Osteocyte (in vitro differentiated cells): ENCODE data around the gene TMEM225B. TPM values are rescaled to one million over a fixed set of nuclear protein-coding genes. Genes with fewer than 3 reads are reported as not detected.
"Not testable (repeated sequence)": the region's sequence is repeated elsewhere in the genome, so short reads cannot be mapped to it uniquely, and the experiment has no call there.

Experiments
- DNase-seq: peaks from one replicate; pipeline ENCODE4 v3.0.0; 2021; ENCODE audit warnings: mixed read lengths; ENCODE audit not compliant: unreplicated experiment; ENCODE audit errors: extremely low spot score
- H3K27ac Mint-ChIP-seq: one replicate; pipeline ENCODE4 v1.8.0; 2021; ENCODE audit warnings: mild to moderate bottlenecking, mixed read lengths; ENCODE audit not compliant: unreplicated experiment
- H3K27me3 Mint-ChIP-seq: one replicate; pipeline ENCODE4 v1.8.0; 2021; ENCODE audit warnings: mixed read lengths; ENCODE audit not compliant: unreplicated experiment
- H3K36me3 Mint-ChIP-seq: one replicate; pipeline ENCODE4 v1.8.0; 2021; ENCODE audit warnings: mixed read lengths; ENCODE audit not compliant: unreplicated experiment
- H3K4me1 Mint-ChIP-seq: one replicate; pipeline ENCODE4 v1.8.0; 2021; ENCODE audit warnings: mixed read lengths; ENCODE audit not compliant: unreplicated experiment
- H3K4me3 Mint-ChIP-seq: one replicate; pipeline ENCODE4 v1.8.0; 2021; ENCODE audit warnings: mild to moderate bottlenecking, moderate library complexity, mixed read lengths; ENCODE audit not compliant: unreplicated experiment
- H3K9me3 Mint-ChIP-seq: one replicate; pipeline ENCODE4 v1.8.0; 2021; ENCODE audit warnings: mixed read lengths; ENCODE audit not compliant: unreplicated experiment
- total RNA-seq: library from RNA; stranded (reverse); gene quantifications from 2 replicates; pipeline ENCODE4 v1.2.1, GENCODE V29; 2021
- TF ChIP-seq, protein P1 (sequence below): fragments of 200-600 bp; sonication (generic); IDR thresholded peaks from 2 replicates; pipeline ENCODE4 v1.5.0; 2021; ENCODE audit warnings: antibody characterized with exemption, mild to moderate bottlenecking, moderate library complexity

Gene TMEM225B
- total RNA-seq, 1 donor from 2014 or later, result 1.6 TPM

DNA sequence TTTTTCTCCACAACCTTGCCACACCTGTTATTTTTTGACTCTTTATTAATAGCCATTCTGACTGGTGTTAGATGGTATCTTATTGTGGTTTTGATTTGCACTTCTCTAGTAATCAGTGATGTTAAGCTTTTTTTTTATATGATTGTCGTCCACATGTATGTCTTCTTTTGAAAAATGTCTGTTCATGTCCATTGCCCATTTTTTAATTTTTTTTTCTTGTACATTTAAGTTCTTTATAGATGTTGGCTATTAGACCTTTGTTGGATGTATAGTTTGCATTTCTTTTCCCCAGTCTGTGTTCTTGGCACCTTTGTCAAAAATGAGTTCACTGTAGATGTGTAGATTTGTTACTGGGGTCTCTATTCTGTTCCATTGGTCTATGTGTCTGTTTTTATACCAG, 47.5 kb downstream of the TMEM225B start:
- H3K27ac Mint-ChIP-seq, result no peak overlapping the region
- DNase-seq, result no peak
- no peak overlapping the region for H3K4me3 Mint-ChIP-seq
- H3K9me3 Mint-ChIP-seq, result peaks cover 13% of the 10 kb centered on the region
- TF ChIP-seq, protein P1, sequence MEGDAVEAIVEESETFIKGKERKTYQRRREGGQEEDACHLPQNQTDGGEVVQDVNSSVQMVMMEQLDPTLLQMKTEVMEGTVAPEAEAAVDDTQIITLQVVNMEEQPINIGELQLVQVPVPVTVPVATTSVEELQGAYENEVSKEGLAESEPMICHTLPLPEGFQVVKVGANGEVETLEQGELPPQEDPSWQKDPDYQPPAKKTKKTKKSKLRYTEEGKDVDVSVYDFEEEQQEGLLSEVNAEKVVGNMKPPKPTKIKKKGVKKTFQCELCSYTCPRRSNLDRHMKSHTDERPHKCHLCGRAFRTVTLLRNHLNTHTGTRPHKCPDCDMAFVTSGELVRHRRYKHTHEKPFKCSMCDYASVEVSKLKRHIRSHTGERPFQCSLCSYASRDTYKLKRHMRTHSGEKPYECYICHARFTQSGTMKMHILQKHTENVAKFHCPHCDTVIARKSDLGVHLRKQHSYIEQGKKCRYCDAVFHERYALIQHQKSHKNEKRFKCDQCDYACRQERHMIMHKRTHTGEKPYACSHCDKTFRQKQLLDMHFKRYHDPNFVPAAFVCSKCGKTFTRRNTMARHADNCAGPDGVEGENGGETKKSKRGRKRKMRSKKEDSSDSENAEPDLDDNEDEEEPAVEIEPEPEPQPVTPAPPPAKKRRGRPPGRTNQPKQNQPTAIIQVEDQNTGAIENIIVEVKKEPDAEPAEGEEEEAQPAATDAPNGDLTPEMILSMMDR, result no peak
- no peaks in the 10 kb centered on the region for H3K4me1 Mint-ChIP-seq
- H3K36me3 Mint-ChIP-seq, result peaks cover 28% of the 10 kb centered on the region
- no peaks in the 10 kb centered on the region for H3K27me3 Mint-ChIP-seq

DNA sequence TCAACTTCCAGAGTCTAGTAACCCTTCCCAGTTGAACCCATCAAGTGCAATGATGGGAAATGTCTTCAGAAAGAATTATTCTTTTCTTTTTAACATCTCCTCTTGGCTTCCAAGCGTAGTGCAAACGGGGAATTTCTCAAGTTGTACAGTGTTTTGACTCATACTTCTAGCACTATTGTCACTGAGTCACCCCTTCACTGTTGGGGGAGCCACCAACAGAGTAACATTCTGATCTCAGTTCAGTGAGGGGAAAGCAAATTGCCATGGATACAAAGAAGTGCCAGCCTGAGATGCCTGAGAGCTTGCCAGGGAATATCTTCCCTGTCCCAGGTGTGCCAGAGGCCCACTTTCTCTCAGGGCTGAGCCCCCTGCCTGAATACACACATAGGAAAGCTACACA, 50.8 kb downstream of the TMEM225B start:
- Mint-ChIP-seq H3K27ac (no peak overlapping the region), H3K36me3 (peaks cover 26% of the 10 kb centered on the region), H3K9me3 (peaks cover 13% of the 10 kb centered on the region), H3K27me3 (no peaks in the 10 kb centered on the region), H3K4me1 (no peaks in the 10 kb centered on the region), H3K4me3 (no peak overlapping the region)
- TF ChIP-seq, protein P1, result no peak
- DNase-seq, result no peak

DNA sequence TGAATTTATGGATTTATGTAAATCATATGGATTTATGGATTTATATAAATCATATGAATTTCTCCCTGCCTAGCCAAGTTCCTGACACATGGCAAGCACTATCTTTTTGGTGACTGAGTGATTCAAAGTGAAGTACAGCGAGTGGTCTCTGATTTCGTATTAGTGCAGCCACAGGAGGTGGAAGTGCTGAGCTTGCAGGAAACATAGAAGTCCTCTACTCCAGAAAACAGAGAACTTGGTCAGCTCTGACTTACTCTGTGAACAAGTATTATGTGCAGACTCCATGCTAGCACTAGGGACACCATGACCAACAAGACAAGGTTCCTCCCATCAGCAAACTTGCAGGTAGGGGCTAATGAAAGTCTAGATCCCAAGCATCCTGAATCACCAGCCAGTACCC, 53.2 kb downstream of the TMEM225B start:
- no peak for DNase-seq
- Mint-ChIP-seq H3K9me3 (peaks cover 1% of the 10 kb centered on the region), H3K27me3 (no peaks in the 10 kb centered on the region), H3K27ac (no peak overlapping the region), H3K36me3 (peaks cover 8% of the 10 kb centered on the region), H3K4me3 (no peak overlapping the region), H3K4me1 (no peaks in the 10 kb centered on the region)
- TF ChIP-seq, protein P1, result no peak

DNA sequence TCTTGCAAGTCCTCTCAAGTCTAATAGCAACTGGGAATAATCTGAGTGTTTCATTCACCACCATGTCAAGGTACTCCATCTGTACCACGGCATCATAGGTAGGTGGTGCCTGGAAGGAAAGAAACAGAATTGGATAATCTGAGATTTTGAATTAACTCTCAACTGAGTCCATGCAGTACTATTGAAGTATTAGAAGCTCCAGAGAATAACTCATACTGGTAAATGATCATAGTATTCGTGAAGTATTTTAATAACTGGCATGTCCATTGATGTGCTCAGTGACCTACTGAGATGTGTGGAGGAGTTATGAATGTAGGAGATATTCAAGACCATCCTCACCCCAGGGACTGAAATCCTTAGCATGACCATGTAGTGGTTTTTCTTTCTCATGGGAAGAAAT, 54.6 kb downstream of the TMEM225B start:
- peaks cover 8% of the 10 kb centered on the region for H3K36me3 Mint-ChIP-seq
- DNase-seq, result no peak
- no peaks in the 10 kb centered on the region for H3K27me3 Mint-ChIP-seq
- TF ChIP-seq, protein P1, result no peak
- no peaks in the 10 kb centered on the region for H3K9me3 Mint-ChIP-seq
- H3K4me1 Mint-ChIP-seq, result no peaks in the 10 kb centered on the region
- H3K27ac Mint-ChIP-seq, result no peak overlapping the region
- H3K4me3 Mint-ChIP-seq, result no peak overlapping the region

DNA sequence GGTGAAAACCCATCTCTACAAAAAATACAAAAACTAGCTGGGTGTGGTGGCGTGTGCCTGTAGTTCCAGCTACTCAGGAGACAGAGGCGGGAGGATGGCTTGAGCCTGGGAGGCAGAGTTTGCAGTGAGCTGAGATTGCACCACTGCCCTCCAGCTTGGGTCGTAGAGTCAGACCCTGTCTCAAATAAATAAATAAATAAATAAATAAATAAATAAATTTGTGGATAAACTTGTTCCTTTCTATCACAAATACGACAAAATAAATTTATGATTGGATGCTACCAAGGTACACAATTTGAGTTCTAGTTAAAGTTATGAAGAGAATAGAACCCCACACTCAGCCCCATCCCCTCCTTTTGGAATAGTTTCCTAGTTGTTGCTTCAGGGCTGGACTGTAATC, 55.2 kb downstream of the TMEM225B start:
- H3K36me3 Mint-ChIP-seq, H3K9me3 Mint-ChIP-seq, H3K27me3 Mint-ChIP-seq, DNase-seq, H3K4me3 Mint-ChIP-seq, H3K27ac Mint-ChIP-seq, H3K4me1 Mint-ChIP-seq: not testable (repeated sequence)

DNA sequence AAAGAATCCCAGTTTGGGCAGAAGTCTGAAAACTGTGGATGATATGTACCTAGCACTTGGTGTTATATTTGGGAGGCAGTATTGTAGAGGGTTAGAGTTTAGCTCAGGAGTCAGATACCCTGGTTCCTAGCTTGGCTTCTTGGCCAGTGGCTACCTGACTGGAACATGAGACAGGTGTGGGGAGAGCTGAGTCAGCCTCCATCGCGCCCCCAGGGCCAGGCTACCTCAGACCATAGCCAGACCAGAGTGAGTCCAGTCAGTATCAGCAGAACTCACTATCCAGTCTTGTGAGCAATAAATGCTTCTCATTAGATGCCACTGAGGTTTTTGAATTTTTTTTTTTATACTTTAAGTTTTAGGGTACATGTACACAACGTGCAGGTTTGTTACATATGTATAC, 55.7 kb downstream of the TMEM225B start:
- DNase-seq, result no peak
- Mint-ChIP-seq H3K4me1 (no peaks in the 10 kb centered on the region), H3K36me3 (peaks cover 7% of the 10 kb centered on the region), H3K9me3 (no peaks in the 10 kb centered on the region), H3K27ac (no peak overlapping the region), H3K4me3 (no peak overlapping the region), H3K27me3 (no peaks in the 10 kb centered on the region)
- TF ChIP-seq, protein P1, result no peak

DNA sequence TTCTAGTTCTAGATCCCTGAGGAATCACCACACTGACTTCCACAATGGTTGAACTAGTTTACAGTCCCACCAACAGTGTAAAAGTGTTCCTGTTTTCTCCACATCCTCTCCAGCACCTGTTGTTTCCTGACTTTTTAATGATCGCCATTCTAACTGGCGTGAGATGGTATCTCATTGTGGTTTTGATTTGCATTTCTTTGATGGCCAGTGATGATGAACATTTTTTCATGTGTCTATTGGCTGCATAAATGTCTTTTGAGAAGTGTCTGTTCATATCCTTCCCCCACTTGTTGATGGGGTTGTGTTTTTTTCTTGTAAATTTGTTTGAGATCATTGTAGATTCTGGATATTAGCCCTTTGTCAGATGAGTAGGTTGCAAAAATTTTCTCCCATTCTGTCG, 56.6 kb downstream of the TMEM225B start:
- not testable (repeated sequence) for H3K36me3 Mint-ChIP-seq, H3K9me3 Mint-ChIP-seq, H3K4me1 Mint-ChIP-seq, H3K4me3 Mint-ChIP-seq, H3K27ac Mint-ChIP-seq, DNase-seq, H3K27me3 Mint-ChIP-seq

DNA sequence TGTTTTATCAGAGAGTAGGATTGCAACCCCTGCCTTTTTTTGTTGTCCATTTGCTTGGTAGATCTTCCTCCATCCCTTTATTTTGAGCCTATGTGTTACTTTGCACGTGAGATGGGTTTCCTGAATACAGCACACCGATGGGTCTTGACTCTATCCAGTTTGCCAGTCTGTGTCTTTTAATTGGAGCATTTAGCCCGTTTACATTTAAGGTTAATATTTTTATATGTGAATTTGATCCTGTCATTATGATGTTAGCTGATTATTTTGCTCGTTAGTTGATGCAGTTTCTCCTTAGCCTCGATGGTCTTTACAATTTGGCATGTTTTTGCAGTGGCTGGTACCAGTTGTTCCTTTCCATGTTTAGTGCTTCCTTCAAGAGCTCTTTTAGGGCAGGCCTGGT, 59.8 kb downstream of the TMEM225B start:
- H3K4me1 Mint-ChIP-seq, H3K27me3 Mint-ChIP-seq, H3K36me3 Mint-ChIP-seq, H3K27ac Mint-ChIP-seq, H3K9me3 Mint-ChIP-seq, DNase-seq, H3K4me3 Mint-ChIP-seq: not testable (repeated sequence)
